ENCODE results near the gene CTSD. TPM values are rescaled to one million over a fixed set of nuclear protein-coding genes. Genes with fewer than 3 reads are reported as not detected.

Gene CTSD
- total RNA-seq, 6 donors from 2014 or later, result 993 to 3,355 (median 2,221) TPM

DNA sequence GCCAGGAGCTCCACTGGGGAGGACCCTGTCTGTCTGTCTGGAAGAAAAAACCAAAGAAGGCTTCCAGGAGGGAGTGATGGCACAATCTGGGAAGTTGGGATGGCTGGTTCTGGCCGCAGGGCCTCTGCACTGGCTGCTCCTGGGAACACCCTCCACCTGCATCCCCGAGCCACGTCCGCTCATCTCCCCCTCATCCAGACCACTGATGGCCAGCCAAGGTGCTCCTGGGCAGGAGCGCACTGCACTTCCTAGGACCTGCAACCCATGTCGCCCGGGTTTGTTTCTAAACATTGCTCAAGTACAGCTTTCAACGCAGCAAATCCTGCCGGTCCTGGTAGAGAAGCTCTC, 8.4 kb downstream of the CTSD start:
- peak in 1 of 2 donors; percentile 33 for DNase-seq
- H3K36me3 ChIP-seq, result peaks cover 23 to 85% (median 77%) of the 10 kb centered on the region in 4 donors
- TF ChIP-seq POLR2A (IDR thresholded peaks at IDR 0.05) (no peak), EP300 (IDR thresholded peaks at IDR 0.05) (no peak), POLR2AphosphoS5 (IDR thresholded peaks at IDR 0.05) (no peak)
- TF ChIP-seq, protein P1, sequence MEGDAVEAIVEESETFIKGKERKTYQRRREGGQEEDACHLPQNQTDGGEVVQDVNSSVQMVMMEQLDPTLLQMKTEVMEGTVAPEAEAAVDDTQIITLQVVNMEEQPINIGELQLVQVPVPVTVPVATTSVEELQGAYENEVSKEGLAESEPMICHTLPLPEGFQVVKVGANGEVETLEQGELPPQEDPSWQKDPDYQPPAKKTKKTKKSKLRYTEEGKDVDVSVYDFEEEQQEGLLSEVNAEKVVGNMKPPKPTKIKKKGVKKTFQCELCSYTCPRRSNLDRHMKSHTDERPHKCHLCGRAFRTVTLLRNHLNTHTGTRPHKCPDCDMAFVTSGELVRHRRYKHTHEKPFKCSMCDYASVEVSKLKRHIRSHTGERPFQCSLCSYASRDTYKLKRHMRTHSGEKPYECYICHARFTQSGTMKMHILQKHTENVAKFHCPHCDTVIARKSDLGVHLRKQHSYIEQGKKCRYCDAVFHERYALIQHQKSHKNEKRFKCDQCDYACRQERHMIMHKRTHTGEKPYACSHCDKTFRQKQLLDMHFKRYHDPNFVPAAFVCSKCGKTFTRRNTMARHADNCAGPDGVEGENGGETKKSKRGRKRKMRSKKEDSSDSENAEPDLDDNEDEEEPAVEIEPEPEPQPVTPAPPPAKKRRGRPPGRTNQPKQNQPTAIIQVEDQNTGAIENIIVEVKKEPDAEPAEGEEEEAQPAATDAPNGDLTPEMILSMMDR (IDR thresholded peaks at IDR 0.05), result no peak
- WGBS, 2 donors, result 56 to 57% methylated on average over 5 to 9 of the region's 9 CpGs
- peaks cover 14 to 88% (median 51%) of the 10 kb centered on the region in 4 donors for H3K4me1 ChIP-seq
- ATAC-seq (ENCODE audit: low FRiP score in 2 of 2), result no peak
- no peaks in the 10 kb centered on the region for H3K27me3 ChIP-seq
- H3K9me3 ChIP-seq, result no peaks in the 10 kb centered on the region
- H3K4me3 ChIP-seq, result no peak overlapping the region
- peak overlapping the region in 2 of 4 donors; percentile 96 to 97 for H3K27ac ChIP-seq

- Histone ChIP-seq H3K4me1 (peaks cover 16 to 85% (median 46%) of the 10 kb centered on the region in 4 donors), H3K27me3 (peaks cover 0 to under 1% (median 0%) of the 10 kb centered on the region in 4 donors), H3K4me3 (no peak overlapping the region), H3K9me3 (no peaks in the 10 kb centered on the region), H3K27ac (peak overlapping the region in 2 of 4 donors; percentile 96 to 97), H3K36me3 (peaks cover 23 to 77% (median 70%) of the 10 kb centered on the region in 4 donors)
- peak in 1 of 2 donors; percentile 43 for DNase-seq
- TF ChIP-seq, protein P1 (IDR thresholded peaks at IDR 0.05), result no peak
- no peak for TF ChIP-seq POLR2A (IDR thresholded peaks at IDR 0.05)
- TF ChIP-seq EP300 (IDR thresholded peaks at IDR 0.05), result no peak
- no peak for TF ChIP-seq POLR2AphosphoS5 (IDR thresholded peaks at IDR 0.05)
- 83 to 90% methylated on average over 1 to 8 of the region's 8 CpGs for WGBS, 2 donors
- no peak for ATAC-seq (ENCODE audit: low FRiP score in 2 of 2)
Measured at GRCh38 chr11:1754376-1755150, 9.2 kb downstream of the CTSD start.

GRCh38 chr11:1753929-1754305, 9.8 kb downstream of the CTSD start:
- peak overlapping the region in 1 of 4 donors; percentile 21 for H3K27ac ChIP-seq
- peaks cover 0 to 7% (median 2%) of the 10 kb centered on the region in 4 donors for H3K27me3 ChIP-seq
- DNase-seq (no peak), ATAC-seq (ENCODE audit: low FRiP score in 2 of 2) (no peak)
- H3K4me1 ChIP-seq, result peaks cover 23 to 85% (median 46%) of the 10 kb centered on the region in 4 donors
- no peaks in the 10 kb centered on the region for H3K9me3 ChIP-seq
- H3K36me3 ChIP-seq, result peaks cover 16 to 71% (median 64%) of the 10 kb centered on the region in 4 donors
- no peak for TF ChIP-seq POLR2AphosphoS5 (IDR thresholded peaks at IDR 0.05)
- TF ChIP-seq, protein P1 (IDR thresholded peaks at IDR 0.05), result no peak
- TF ChIP-seq POLR2A (IDR thresholded peaks at IDR 0.05), result no peak
- TF ChIP-seq EP300 (IDR thresholded peaks at IDR 0.05), result no peak
- 84 to 100% methylated on average over 1 to 14 of the region's 14 CpGs for WGBS, 2 donors
- no peak overlapping the region for H3K4me3 ChIP-seq

DNA sequence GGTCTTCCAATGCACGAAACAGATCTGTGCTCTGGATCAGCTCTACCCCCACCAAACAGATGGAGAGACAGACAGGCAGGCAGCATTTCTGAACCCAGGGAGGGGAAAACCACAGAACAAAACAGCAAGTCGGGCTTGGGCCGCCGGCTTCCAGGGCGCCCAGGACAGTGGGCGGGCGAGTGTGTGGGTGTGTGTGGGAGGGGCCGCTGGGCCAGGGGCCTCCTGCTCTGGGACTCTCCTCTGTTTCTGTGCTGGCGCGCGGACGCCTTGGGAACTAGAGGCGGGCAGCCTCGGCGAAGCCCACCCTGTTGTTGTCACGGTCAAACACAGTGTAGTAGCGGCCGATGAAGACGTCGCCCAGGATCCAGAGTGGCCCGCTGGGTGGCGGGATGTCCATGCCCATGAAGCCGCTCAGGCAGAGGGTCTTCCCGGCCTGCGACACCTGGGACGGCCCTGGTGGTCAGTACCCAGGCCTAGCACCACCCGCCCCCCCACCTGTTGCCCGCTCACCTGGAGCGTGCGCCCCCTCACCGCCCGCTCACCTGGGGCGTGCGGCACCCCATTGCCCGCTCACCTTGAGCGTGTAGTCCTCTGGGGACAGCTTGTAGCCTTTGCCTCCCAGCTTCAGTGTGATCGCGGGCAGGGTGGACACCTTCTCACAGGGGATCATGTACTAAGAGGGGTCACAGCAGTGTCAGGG, 10.3 kb downstream of the CTSD start:
- WGBS, 2 donors, result 86 to 92% methylated on average over 25 to 38 of the region's 38 CpGs
- Histone ChIP-seq H3K36me3 (peaks cover 13 to 65% (median 58%) of the 10 kb centered on the region in 4 donors), H3K4me1 (peaks cover 28 to 85% (median 45%) of the 10 kb centered on the region in 4 donors), H3K4me3 (no peak overlapping the region), H3K27me3 (peaks cover 0 to 12% (median 3%) of the 10 kb centered on the region in 4 donors), H3K9me3 (no peaks in the 10 kb centered on the region), H3K27ac (peak overlapping the region in 1 of 4 donors; percentile 21)
- ATAC-seq (ENCODE audit: low FRiP score in 2 of 2), result no peak
- TF ChIP-seq EP300 (IDR thresholded peaks at IDR 0.05), result no peak
- no peak for TF ChIP-seq POLR2AphosphoS5 (IDR thresholded peaks at IDR 0.05)
- no peak for TF ChIP-seq POLR2A (IDR thresholded peaks at IDR 0.05)
- TF ChIP-seq, protein P1 (IDR thresholded peaks at IDR 0.05), result no peak
- peak in 1 of 2 donors; percentile 76 for DNase-seq
